HG02610 (cell line): Measurements from ENCODE around the gene DEPDC4.

ENCODE experiments used
- ATAC-seq: cut with Tn5 transposase; IDR thresholded peaks from one replicate; pipeline ENCODE4 v1.9.1; 2021; ENCODE audit warnings: mild to moderate bottlenecking, moderate library complexity; ENCODE audit not compliant: unreplicated experiment

The DEPDC4 gene

GRCh38 chr12:100219328-100220109 is 47.4 kb downstream of the DEPDC4 start:
- no peak for ATAC-seq

GRCh38 chr12:100216337-100216736 is 50.5 kb downstream of the DEPDC4 start:
- no peak for ATAC-seq

GRCh38 chr12:100215209-100215608 is 51.7 kb downstream of the DEPDC4 start:
- ATAC-seq, result no peak

GRCh38 chr12:100214518-100214917 is 52.4 kb downstream of the DEPDC4 start:
- ATAC-seq, result no peak

- no peak for ATAC-seq
These were observed 53.6 kb downstream of the DEPDC4 start for GRCh38 chr12:100213016-100213891.

GRCh38 chr12:100211698-100212097 is 55.2 kb downstream of the DEPDC4 start:
- no peak for ATAC-seq

GRCh38 chr12:100208834-100209233 is 58.0 kb downstream of the DEPDC4 start:
- ATAC-seq, result no peak

GRCh38 chr12:100207311-100207710 is 59.6 kb downstream of the DEPDC4 start:
- ATAC-seq, result no peak

GRCh38 chr12:100201604-100202423 is 65.1 kb downstream of the DEPDC4 start:
- ATAC-seq, result no peak

- ATAC-seq, result peak; percentile 95
These were observed 66.3 kb downstream of the DEPDC4 start, which contains the start of gene ACTR6 for GRCh38 chr12:100200463-100201181. ACTR6 (plus strand) TSS chr12:100200815; CDS start chr12:100200852, 37 bp downstream.

- peak; percentile 69 for ATAC-seq
These were observed 67.3 kb downstream of the DEPDC4 start for GRCh38 chr12:100199347-100200149.

GRCh38 chr12:100199023-100199346 is 67.9 kb downstream of the DEPDC4 start:
- ATAC-seq, result no peak

GRCh38 chr12:100197486-100197885 is 69.4 kb downstream of the DEPDC4 start:
- no peak for ATAC-seq

GRCh38 chr12:100193085-100193484 is 73.8 kb downstream of the DEPDC4 start:
- no peak for ATAC-seq
